ENCODE results near the gene FOXL3. TPM values are rescaled to one million over a fixed set of nuclear protein-coding genes. Genes with fewer than 3 reads are reported as not detected.

Gene FOXL3
- polyA plus RNA-seq, 1 of the 3 experiments (the other 2 are of a cell fraction), result not detected

DNA sequence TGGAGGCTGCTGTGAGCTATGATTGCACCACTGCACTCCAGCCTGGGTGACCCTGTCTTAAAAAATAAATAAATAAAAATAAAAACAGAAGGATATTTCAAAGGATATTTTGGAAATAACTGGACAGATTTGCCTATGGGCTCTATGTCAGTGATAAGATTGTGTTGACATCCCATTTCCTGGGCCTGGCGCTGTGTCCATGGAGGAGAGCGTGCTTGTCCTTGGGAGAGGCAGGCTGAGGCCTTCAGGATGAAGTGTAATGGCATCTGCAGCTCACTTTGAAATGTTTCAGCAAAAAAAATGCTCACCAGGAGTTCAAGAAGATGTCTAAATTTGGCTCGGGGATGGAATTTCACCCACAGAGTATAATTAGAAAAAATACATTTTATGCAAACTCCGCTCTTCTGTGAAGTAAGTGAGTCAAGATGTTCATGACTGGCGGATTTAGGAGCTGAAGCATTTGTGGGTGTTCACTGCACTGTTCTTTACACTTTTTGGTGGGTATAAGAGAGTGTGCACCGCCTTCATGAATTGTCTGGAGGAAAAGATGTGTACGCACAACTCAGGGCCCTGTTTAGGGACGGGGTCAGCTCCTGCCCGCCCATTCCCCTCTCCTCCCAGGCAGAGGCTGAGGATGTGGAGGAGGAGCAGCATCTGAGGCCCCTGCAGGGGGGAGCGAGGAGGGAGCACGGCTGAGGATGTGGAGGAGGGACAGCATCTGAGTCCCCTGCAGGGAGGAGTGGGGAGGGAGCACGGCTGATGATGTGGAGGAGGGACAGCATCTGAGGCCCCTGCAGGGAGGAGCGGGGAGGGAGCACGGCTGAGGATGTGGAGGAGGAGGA lies 18.5 kb upstream of the FOXL3 start:
- TF ChIP-seq CHD2 (IDR thresholded peaks at IDR 0.05; ENCODE audit: low read length, partially characterized antibody) (no peak), FOXM1 (IDR thresholded peaks at IDR 0.05; ENCODE audit: low read depth) (no peak), RCOR1 (IDR thresholded peaks at IDR 0.05; ENCODE audit: low read length) (no peak), RAD21 (IDR thresholded peaks at IDR 0.05; ENCODE audit: low read length) (no peak), JUND (IDR thresholded peaks at IDR 0.05) (no peak), SIN3A (IDR thresholded peaks at IDR 0.05; ENCODE audit: borderline replicate concordance, low read depth, low read length) (no peak), TEAD4 (IDR thresholded peaks at IDR 0.05; ENCODE audit: borderline replicate concordance, insufficient read depth) (no peak), MXI1 (IDR thresholded peaks at IDR 0.05; ENCODE audit: low read depth, low read length) (no peak), NRF1 (IDR thresholded peaks at IDR 0.05; ENCODE audit: low read depth, low read length) (no peak), ELF1 (IDR thresholded peaks at IDR 0.05) (no peak), MEF2A (IDR thresholded peaks at IDR 0.05; ENCODE audit: borderline replicate concordance, low read depth) (no peak), TAF1 (IDR thresholded peaks at IDR 0.05; ENCODE audit: borderline replicate concordance, low read depth, low read length) (no peak), RXRA (IDR thresholded peaks at IDR 0.05; ENCODE audit: borderline replicate concordance, low read depth) (no peak)
- TF ChIP-seq, protein P1, sequence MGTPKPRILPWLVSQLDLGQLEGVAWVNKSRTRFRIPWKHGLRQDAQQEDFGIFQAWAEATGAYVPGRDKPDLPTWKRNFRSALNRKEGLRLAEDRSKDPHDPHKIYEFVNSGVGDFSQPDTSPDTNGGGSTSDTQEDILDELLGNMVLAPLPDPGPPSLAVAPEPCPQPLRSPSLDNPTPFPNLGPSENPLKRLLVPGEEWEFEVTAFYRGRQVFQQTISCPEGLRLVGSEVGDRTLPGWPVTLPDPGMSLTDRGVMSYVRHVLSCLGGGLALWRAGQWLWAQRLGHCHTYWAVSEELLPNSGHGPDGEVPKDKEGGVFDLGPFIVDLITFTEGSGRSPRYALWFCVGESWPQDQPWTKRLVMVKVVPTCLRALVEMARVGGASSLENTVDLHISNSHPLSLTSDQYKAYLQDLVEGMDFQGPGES (IDR thresholded peaks at IDR 0.05; ENCODE audit: low read depth, low read length), result no peak
- TF ChIP-seq, protein P2, sequence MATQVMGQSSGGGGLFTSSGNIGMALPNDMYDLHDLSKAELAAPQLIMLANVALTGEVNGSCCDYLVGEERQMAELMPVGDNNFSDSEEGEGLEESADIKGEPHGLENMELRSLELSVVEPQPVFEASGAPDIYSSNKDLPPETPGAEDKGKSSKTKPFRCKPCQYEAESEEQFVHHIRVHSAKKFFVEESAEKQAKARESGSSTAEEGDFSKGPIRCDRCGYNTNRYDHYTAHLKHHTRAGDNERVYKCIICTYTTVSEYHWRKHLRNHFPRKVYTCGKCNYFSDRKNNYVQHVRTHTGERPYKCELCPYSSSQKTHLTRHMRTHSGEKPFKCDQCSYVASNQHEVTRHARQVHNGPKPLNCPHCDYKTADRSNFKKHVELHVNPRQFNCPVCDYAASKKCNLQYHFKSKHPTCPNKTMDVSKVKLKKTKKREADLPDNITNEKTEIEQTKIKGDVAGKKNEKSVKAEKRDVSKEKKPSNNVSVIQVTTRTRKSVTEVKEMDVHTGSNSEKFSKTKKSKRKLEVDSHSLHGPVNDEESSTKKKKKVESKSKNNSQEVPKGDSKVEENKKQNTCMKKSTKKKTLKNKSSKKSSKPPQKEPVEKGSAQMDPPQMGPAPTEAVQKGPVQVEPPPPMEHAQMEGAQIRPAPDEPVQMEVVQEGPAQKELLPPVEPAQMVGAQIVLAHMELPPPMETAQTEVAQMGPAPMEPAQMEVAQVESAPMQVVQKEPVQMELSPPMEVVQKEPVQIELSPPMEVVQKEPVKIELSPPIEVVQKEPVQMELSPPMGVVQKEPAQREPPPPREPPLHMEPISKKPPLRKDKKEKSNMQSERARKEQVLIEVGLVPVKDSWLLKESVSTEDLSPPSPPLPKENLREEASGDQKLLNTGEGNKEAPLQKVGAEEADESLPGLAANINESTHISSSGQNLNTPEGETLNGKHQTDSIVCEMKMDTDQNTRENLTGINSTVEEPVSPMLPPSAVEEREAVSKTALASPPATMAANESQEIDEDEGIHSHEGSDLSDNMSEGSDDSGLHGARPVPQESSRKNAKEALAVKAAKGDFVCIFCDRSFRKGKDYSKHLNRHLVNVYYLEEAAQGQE (IDR thresholded peaks at IDR 0.05; ENCODE audit: low read depth, low read length), result no peak
- TF ChIP-seq, protein P3, sequence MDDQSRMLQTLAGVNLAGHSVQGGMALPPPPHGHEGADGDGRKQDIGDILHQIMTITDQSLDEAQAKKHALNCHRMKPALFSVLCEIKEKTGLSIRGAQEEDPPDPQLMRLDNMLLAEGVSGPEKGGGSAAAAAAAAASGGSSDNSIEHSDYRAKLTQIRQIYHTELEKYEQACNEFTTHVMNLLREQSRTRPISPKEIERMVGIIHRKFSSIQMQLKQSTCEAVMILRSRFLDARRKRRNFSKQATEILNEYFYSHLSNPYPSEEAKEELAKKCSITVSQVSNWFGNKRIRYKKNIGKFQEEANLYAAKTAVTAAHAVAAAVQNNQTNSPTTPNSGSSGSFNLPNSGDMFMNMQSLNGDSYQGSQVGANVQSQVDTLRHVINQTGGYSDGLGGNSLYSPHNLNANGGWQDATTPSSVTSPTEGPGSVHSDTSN (IDR thresholded peaks at IDR 0.05), result no peak
- TF ChIP-seq, protein P4, sequence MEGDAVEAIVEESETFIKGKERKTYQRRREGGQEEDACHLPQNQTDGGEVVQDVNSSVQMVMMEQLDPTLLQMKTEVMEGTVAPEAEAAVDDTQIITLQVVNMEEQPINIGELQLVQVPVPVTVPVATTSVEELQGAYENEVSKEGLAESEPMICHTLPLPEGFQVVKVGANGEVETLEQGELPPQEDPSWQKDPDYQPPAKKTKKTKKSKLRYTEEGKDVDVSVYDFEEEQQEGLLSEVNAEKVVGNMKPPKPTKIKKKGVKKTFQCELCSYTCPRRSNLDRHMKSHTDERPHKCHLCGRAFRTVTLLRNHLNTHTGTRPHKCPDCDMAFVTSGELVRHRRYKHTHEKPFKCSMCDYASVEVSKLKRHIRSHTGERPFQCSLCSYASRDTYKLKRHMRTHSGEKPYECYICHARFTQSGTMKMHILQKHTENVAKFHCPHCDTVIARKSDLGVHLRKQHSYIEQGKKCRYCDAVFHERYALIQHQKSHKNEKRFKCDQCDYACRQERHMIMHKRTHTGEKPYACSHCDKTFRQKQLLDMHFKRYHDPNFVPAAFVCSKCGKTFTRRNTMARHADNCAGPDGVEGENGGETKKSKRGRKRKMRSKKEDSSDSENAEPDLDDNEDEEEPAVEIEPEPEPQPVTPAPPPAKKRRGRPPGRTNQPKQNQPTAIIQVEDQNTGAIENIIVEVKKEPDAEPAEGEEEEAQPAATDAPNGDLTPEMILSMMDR (IDR thresholded peaks at IDR 0.05), result no peak
- TF ChIP-seq, protein P5, sequence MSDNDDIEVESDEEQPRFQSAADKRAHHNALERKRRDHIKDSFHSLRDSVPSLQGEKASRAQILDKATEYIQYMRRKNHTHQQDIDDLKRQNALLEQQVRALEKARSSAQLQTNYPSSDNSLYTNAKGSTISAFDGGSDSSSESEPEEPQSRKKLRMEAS (IDR thresholded peaks at IDR 0.05; ENCODE audit: low read depth), result no peak
- TF ChIP-seq, protein P6, sequence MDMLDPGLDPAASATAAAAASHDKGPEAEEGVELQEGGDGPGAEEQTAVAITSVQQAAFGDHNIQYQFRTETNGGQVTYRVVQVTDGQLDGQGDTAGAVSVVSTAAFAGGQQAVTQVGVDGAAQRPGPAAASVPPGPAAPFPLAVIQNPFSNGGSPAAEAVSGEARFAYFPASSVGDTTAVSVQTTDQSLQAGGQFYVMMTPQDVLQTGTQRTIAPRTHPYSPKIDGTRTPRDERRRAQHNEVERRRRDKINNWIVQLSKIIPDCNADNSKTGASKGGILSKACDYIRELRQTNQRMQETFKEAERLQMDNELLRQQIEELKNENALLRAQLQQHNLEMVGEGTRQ (IDR thresholded peaks at IDR 0.05; ENCODE audit: borderline replicate concordance, low read depth, low read length), result no peak
- H3K27ac ChIP-seq (ENCODE audit: low read depth in 2 of 2, low read length in 1 of 2), result no peak overlapping the region
- 48% methylated on average over 14 of the region's 14 CpGs for WGBS (ENCODE audit: low lambda C conversion rate)
- H4K20me1 ChIP-seq (ENCODE audit: insufficient read depth), result no peaks in the 10 kb centered on the region
- CTCF ChIA-PET, result interaction anchor here (1.5 kb wide), 1 partner anchor 208 kb away, joined by 5 read pairs; no protein-coding TSS in a partner anchor
- no peak overlapping the region for H3K4me3 ChIP-seq (ENCODE audit: low read depth in 2 of 2, low read length in 1 of 2)
- DNase-seq, result no peak
- H3K4me1 ChIP-seq (ENCODE audit: control insufficient read depth in 1 of 2, insufficient read depth in 2 of 2, low read depth in 1 of 2, low read length in 1 of 2), result no peaks in the 10 kb centered on the region
- no peaks in the 10 kb centered on the region for H3F3A ChIP-seq (replicated peaks; ENCODE audit: insufficient read depth)
- H3K9me2 ChIP-seq, result no peaks in the 10 kb centered on the region
- H2AFZ ChIP-seq (ENCODE audit: low read depth), result no peak overlapping the region
- peaks cover 25% of the 10 kb centered on the region; the same call in 1 of the 2 replicates for H3K27me3 ChIP-seq (ENCODE audit: insufficient read depth)
- POLR2A ChIA-PET, result no interaction called here
- H3K9ac ChIP-seq, result no peak overlapping the region
- no peak overlapping the region for H3K4me2 ChIP-seq
- H3K9me3 ChIP-seq, result no peaks in the 10 kb centered on the region
- no peaks in the 10 kb centered on the region for H3K79me2 ChIP-seq (ENCODE audit: insufficient read depth)
- H3K36me3 ChIP-seq (replicated peaks in 1 of 2; ENCODE audit: control insufficient read depth in 1 of 2, insufficient read depth in 2 of 2, low read length in 1 of 2), result no peaks in the 10 kb centered on the region
